ENCODE results near the gene STX1B.

STX1B gene

GRCh38 chr16:30980023-30980371 is 30.4 kb downstream of the STX1B start:
- DNase-seq, result no peak

GRCh38 chr16:30979170-30980022 is 31.0 kb downstream of the STX1B start:
- DNase-seq, result no peak

GRCh38 chr16:30977502-30977901 is 32.9 kb downstream of the STX1B start:
- DNase-seq, result no peak

GRCh38 chr16:30976486-30976885 is 34.0 kb downstream of the STX1B start:
- DNase-seq, result no peak

- no peak for DNase-seq
Measured at GRCh38 chr16:30974348-30974747, 36.1 kb downstream of the STX1B start.

GRCh38 chr16:30972872-30973271 is 37.6 kb downstream of the STX1B start:
- DNase-seq, result no peak

GRCh38 chr16:30971298-30971697 is 39.1 kb downstream of the STX1B start:
- no peak for DNase-seq

GRCh38 chr16:30969246-30969842 is 41.1 kb downstream of the STX1B start:
- no peak for DNase-seq

- DNase-seq, result no peak
Measured at GRCh38 chr16:30967795-30968194, 42.6 kb downstream of the STX1B start.

- DNase-seq, result no peak
Measured at GRCh38 chr16:30966033-30966619, 44.3 kb downstream of the STX1B start.

- DNase-seq, result no peak
Measured at GRCh38 chr16:30965436-30965835, 45.0 kb downstream of the STX1B start.

- DNase-seq, result no peak
Measured at GRCh38 chr16:30964574-30965226, 45.7 kb downstream of the STX1B start.

GRCh38 chr16:30963925-30964511 is 46.4 kb downstream of the STX1B start:
- DNase-seq, result no peak

GRCh38 chr16:30961384-30961783 is 49.1 kb downstream of the STX1B start:
- DNase-seq, result no peak

- peak in 25 of 58 donors; percentile 46 to 76 (median 63) for DNase-seq
Measured at GRCh38 chr16:30958175-30959079, 52.0 kb downstream of the STX1B start.

- DNase-seq, result peak; percentile 58 to 97 (median 91)
Measured at GRCh38 chr16:30957456-30958174, 52.8 kb downstream of the STX1B start, which contains the start of gene SETD1A. SETD1A (plus strand) TSS chr16:30957754; CDS start chr16:30958732, 978 bp downstream.

GRCh38 chr16:30956601-30957455 is 53.6 kb downstream of the STX1B start:
- peak in 54 of 58 donors; percentile 41 to 90 (median 74) for DNase-seq

GRCh38 chr16:30954993-30955392 is 55.4 kb downstream of the STX1B start:
- no peak for DNase-seq

Measured in anterior cingulate cortex (tissue), 58 donors.